CD4-positive, CD25-positive, alpha-beta regulatory T cell (primary cell): ENCODE data around the gene MBOAT1. TPM values are rescaled to one million over a fixed set of nuclear protein-coding genes. Genes with fewer than 3 reads are reported as not detected.

ENCODE experiments used
- ATAC-seq, 2 donors: fragments of 150-1000 bp; cut with Tn5 transposase; one replicate each; pipeline ENCODE4 v1.10.0; 2021; ENCODE audit warnings: low read depth in 2 of 2, moderate number of reproducible peaks in 2 of 2, moderate library complexity in 1 of 2
- DNase-seq, 3 donors: peaks; one replicate each; pipeline versions ENCODE4 v3.0.0 to v3.0.0-alpha.2; 2012 to 2022; ENCODE audit warnings: mixed read lengths in 1 of 3
- H3K27ac ChIP-seq: one replicate; pipeline ENCODE4 v1.7.0; 2013; ENCODE audit warnings: mild to moderate bottlenecking, low read length; ENCODE audit not compliant: insufficient read depth, poor library complexity, severe bottlenecking
- H3K27me3 ChIP-seq: one replicate; pipeline ENCODE4 v1.7.0; 2013; ENCODE audit warnings: low read length; ENCODE audit not compliant: control insufficient read depth, insufficient read depth
- H3K36me3 ChIP-seq: one replicate; pipeline ENCODE4 v1.7.0; 2013; ENCODE audit warnings: mild to moderate bottlenecking, low read length, moderate library complexity; ENCODE audit not compliant: control insufficient read depth, insufficient read depth
- H3K4me1 ChIP-seq: 2 replicates; pipeline ENCODE4 v1.7.0; 2013; ENCODE audit warnings: mild to moderate bottlenecking, low read length; ENCODE audit not compliant: insufficient read depth, control insufficient read depth, poor library complexity, severe bottlenecking
- H3K4me3 ChIP-seq: one replicate; pipeline ENCODE4 v1.7.0; 2013; ENCODE audit warnings: low read depth, mild to moderate bottlenecking, low read length, moderate library complexity
- H3K9me3 ChIP-seq, 2 experiments: 1 replicate in 1 of 2; 2 replicates in 1 of 2; pipeline ENCODE4 v1.7.0; 2013; ENCODE audit warnings: low read length in 2 of 2, mild to moderate bottlenecking in 1 of 2, moderate library complexity in 1 of 2; ENCODE audit not compliant: control insufficient read depth in 2 of 2
- H3K27ac Mint-ChIP-seq, 3 donors: one replicate each; pipeline ENCODE4 v1.8.0; 2020 to 2022; ENCODE audit warnings: mild to moderate bottlenecking in 3 of 3, mixed read lengths in 3 of 3, moderate library complexity in 2 of 3
- H3K27me3 Mint-ChIP-seq: one replicate; pipeline ENCODE4 v1.8.0; 2022; ENCODE audit warnings: mild to moderate bottlenecking, mixed read lengths
- H3K36me3 Mint-ChIP-seq: one replicate; pipeline ENCODE4 v1.8.0; 2020; ENCODE audit warnings: mixed read lengths
- H3K4me1 Mint-ChIP-seq, 4 donors: one replicate each; pipeline ENCODE4 v1.8.0; 2020 to 2022; ENCODE audit warnings: mixed read lengths in 4 of 4, mild to moderate bottlenecking in 1 of 4
- H3K4me3 Mint-ChIP-seq, 4 donors: one replicate each; pipeline ENCODE4 v1.8.0; 2020 to 2022; ENCODE audit warnings: mild to moderate bottlenecking in 4 of 4, mixed read lengths in 4 of 4, moderate library complexity in 3 of 4
- H3K9me3 Mint-ChIP-seq, 7 donors: one replicate each; pipeline ENCODE4 v1.8.0; 2020 to 2022; ENCODE audit warnings: mixed read lengths in 7 of 7, mild to moderate bottlenecking in 3 of 7, moderate library complexity in 2 of 7
- polyA plus RNA-seq, 4 donors: library from polyadenylated mRNA; unstranded; fragments of 300-500 nt; fragmentation: Illumina TruSeq; gene quantifications; one replicate each; pipeline ENCODE4 v1.2.3, GENCODE V29; 2021
- total RNA-seq: library from RNA; stranded (reverse); gene quantifications from one replicate; pipeline ENCODE4 v1.2.3, GENCODE V29; 2022

MBOAT1 gene
- total and polyA plus RNA-seq, 5 donors from 2014 or later, result 3.6 to 26.4 (median 6.0) TPM

GRCh38 chr6:20238688-20239587, 26.7 kb upstream of the MBOAT1 start:
- peaks cover 0 to 18% (median 7%) of the 10 kb centered on the region in 4 donors for H3K4me1 Mint-ChIP-seq

GRCh38 chr6:20237677-20238460, 25.6 kb upstream of the MBOAT1 start:
- Histone ChIP-seq H3K9me3 (no peaks in the 10 kb centered on the region), H3K27me3 (no peaks in the 10 kb centered on the region), H3K4me3 (no peak overlapping the region), H3K36me3 (no peaks in the 10 kb centered on the region), H3K4me1 (no peaks in the 10 kb centered on the region), H3K27ac (no peak overlapping the region)
- H3K27ac Mint-ChIP-seq, result no peak overlapping the region
- DNase-seq (peak in 1 of 3 donors; percentile 5), ATAC-seq (no peak)
- H3K4me1 Mint-ChIP-seq, result peaks cover 0 to 14% (median 7%) of the 10 kb centered on the region in 4 donors
- no peaks in the 10 kb centered on the region for H3K9me3 Mint-ChIP-seq
- H3K27me3 Mint-ChIP-seq, result no peaks in the 10 kb centered on the region
- no peaks in the 10 kb centered on the region for H3K36me3 Mint-ChIP-seq
- no peak overlapping the region for H3K4me3 Mint-ChIP-seq

More at GRCh38 chr6:20238688-20239587, 26.7 kb upstream of the MBOAT1 start:
- H3K36me3 Mint-ChIP-seq, result no peaks in the 10 kb centered on the region
- DNase-seq (no peak), ATAC-seq (no peak)
- no peak overlapping the region for H3K27ac Mint-ChIP-seq
- no peak overlapping the region for H3K27ac ChIP-seq
- H3K27me3 Mint-ChIP-seq, result peaks cover 6% of the 10 kb centered on the region
- no peaks in the 10 kb centered on the region for H3K4me1 ChIP-seq
- no peak overlapping the region for H3K4me3 ChIP-seq
- H3K9me3 Mint-ChIP-seq, result no peaks in the 10 kb centered on the region
- no peak overlapping the region for H3K4me3 Mint-ChIP-seq
- H3K36me3 ChIP-seq, result no peaks in the 10 kb centered on the region
- no peaks in the 10 kb centered on the region for H3K9me3 ChIP-seq
- no peaks in the 10 kb centered on the region for H3K27me3 ChIP-seq

GRCh38 chr6:20236909-20237600, 24.8 kb upstream of the MBOAT1 start:
- Histone ChIP-seq H3K36me3 (no peaks in the 10 kb centered on the region), H3K27me3 (no peaks in the 10 kb centered on the region), H3K27ac (no peak overlapping the region), H3K9me3 (no peaks in the 10 kb centered on the region), H3K4me1 (no peaks in the 10 kb centered on the region), H3K4me3 (no peak overlapping the region)
- H3K4me3 Mint-ChIP-seq, result no peak overlapping the region
- H3K27me3 Mint-ChIP-seq, result no peaks in the 10 kb centered on the region
- H3K4me1 Mint-ChIP-seq, result peaks cover 0 to 14% (median 7%) of the 10 kb centered on the region in 4 donors
- no peak for ATAC-seq
- no peaks in the 10 kb centered on the region for H3K36me3 Mint-ChIP-seq
- H3K9me3 Mint-ChIP-seq, result no peaks in the 10 kb centered on the region
- DNase-seq, result no peak
- no peak overlapping the region for H3K27ac Mint-ChIP-seq

- DNase-seq, result no peak
- ATAC-seq, result no peak
- H3K27ac ChIP-seq, result no peak overlapping the region
Measured at GRCh38 chr6:20236344-20236743, 24.1 kb upstream of the MBOAT1 start.

GRCh38 chr6:20235041-20235440, 22.8 kb upstream of the MBOAT1 start:
- H3K9me3 ChIP-seq, result no peaks in the 10 kb centered on the region
- no peak overlapping the region for H3K4me3 ChIP-seq
- Mint-ChIP-seq H3K27ac (no peak overlapping the region), H3K9me3 (no peaks in the 10 kb centered on the region), H3K36me3 (no peaks in the 10 kb centered on the region), H3K4me1 (peaks cover 0 to 14% (median 7%) of the 10 kb centered on the region in 4 donors), H3K27me3 (peaks cover 4% of the 10 kb centered on the region), H3K4me3 (no peak overlapping the region)
- H3K27ac ChIP-seq, result no peak overlapping the region
- no peaks in the 10 kb centered on the region for H3K36me3 ChIP-seq
- ATAC-seq (no peak), DNase-seq (no peak)
- H3K27me3 ChIP-seq, result no peaks in the 10 kb centered on the region
- H3K4me1 ChIP-seq, result no peaks in the 10 kb centered on the region

More at GRCh38 chr6:20236344-20236743, 24.1 kb upstream of the MBOAT1 start:
- Histone ChIP-seq H3K9me3 (no peaks in the 10 kb centered on the region), H3K27me3 (no peaks in the 10 kb centered on the region), H3K4me1 (no peaks in the 10 kb centered on the region), H3K36me3 (no peaks in the 10 kb centered on the region), H3K4me3 (no peak overlapping the region)
- Mint-ChIP-seq H3K36me3 (no peaks in the 10 kb centered on the region), H3K4me3 (no peak overlapping the region), H3K27me3 (no peaks in the 10 kb centered on the region), H3K4me1 (peaks cover 0 to 14% (median 7%) of the 10 kb centered on the region in 4 donors), H3K9me3 (no peaks in the 10 kb centered on the region), H3K27ac (no peak overlapping the region)

- Histone ChIP-seq H3K4me1 (no peaks in the 10 kb centered on the region), H3K27me3 (no peaks in the 10 kb centered on the region), H3K27ac (no peak overlapping the region), H3K9me3 (no peaks in the 10 kb centered on the region), H3K36me3 (no peaks in the 10 kb centered on the region), H3K4me3 (no peak overlapping the region)
- peaks cover 4% of the 10 kb centered on the region for H3K27me3 Mint-ChIP-seq
- H3K9me3 Mint-ChIP-seq, result no peaks in the 10 kb centered on the region
- ATAC-seq, result no peak
- H3K4me1 Mint-ChIP-seq, result peaks cover 0 to 14% (median 7%) of the 10 kb centered on the region in 4 donors
- no peak overlapping the region for H3K27ac Mint-ChIP-seq
- no peak for DNase-seq
- no peak overlapping the region for H3K4me3 Mint-ChIP-seq
- H3K36me3 Mint-ChIP-seq, result no peaks in the 10 kb centered on the region
Measured at GRCh38 chr6:20234136-20234535, 21.9 kb upstream of the MBOAT1 start.

GRCh38 chr6:20233007-20233730, 20.9 kb upstream of the MBOAT1 start:
- no peaks in the 10 kb centered on the region for H3K36me3 ChIP-seq
- H3K27ac ChIP-seq, result no peak overlapping the region
- H3K4me1 ChIP-seq, result no peaks in the 10 kb centered on the region
- no peaks in the 10 kb centered on the region for H3K27me3 ChIP-seq
- DNase-seq (no peak), ATAC-seq (no peak)
- Mint-ChIP-seq H3K4me1 (peaks cover 0 to 14% (median 5%) of the 10 kb centered on the region in 4 donors), H3K4me3 (no peak overlapping the region), H3K36me3 (no peaks in the 10 kb centered on the region), H3K27me3 (peaks cover 4% of the 10 kb centered on the region), H3K9me3 (no peaks in the 10 kb centered on the region), H3K27ac (no peak overlapping the region)
- no peak overlapping the region for H3K4me3 ChIP-seq
- no peaks in the 10 kb centered on the region for H3K9me3 ChIP-seq
